OCI-LY1 (cell line): Measurements from ENCODE around the gene E2F6.

Experiments used
- EZH2 ChIP-seq: fragments of 200-600 bp; sonication (generic), shearing (Covaris generic); IDR thresholded peaks from 2 replicates; pipeline ENCODE4 v1.8.0; 2017; ENCODE audit warnings: borderline replicate concordance, mixed run types, mild to moderate bottlenecking, antibody characterized with exemption, low read length, moderate library complexity, mixed read lengths
- TF ChIP-seq, protein P1 (sequence below): fragments of 200-600 bp; sonication (generic), shearing (Covaris generic); IDR thresholded peaks from 2 replicates; pipeline ENCODE4 v1.5.1; 2017; ENCODE audit warnings: mild to moderate bottlenecking, antibody characterized with exemption, low read length, moderate library complexity, mixed read lengths

DNA sequence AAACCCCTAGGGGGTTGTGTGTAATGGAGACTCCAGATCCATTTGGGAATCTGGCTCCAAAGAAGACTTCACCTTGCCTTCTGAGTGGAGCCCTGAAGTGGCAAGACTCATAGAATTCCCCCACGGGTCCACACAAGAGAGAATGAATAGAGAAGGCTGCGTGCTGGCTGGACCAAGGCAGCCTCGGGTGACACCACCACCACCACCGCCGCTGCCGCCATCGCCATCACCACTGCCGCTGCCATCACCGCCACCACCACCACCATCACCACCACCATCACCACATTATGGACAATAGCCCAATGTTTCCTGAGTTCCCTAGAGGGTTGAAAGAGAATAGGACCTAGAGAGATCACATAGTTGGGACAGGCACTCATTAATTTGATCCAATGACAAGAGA lies 63.5 kb downstream of the E2F6 start:
- no peak for TF ChIP-seq EZH2
- TF ChIP-seq, protein P1, sequence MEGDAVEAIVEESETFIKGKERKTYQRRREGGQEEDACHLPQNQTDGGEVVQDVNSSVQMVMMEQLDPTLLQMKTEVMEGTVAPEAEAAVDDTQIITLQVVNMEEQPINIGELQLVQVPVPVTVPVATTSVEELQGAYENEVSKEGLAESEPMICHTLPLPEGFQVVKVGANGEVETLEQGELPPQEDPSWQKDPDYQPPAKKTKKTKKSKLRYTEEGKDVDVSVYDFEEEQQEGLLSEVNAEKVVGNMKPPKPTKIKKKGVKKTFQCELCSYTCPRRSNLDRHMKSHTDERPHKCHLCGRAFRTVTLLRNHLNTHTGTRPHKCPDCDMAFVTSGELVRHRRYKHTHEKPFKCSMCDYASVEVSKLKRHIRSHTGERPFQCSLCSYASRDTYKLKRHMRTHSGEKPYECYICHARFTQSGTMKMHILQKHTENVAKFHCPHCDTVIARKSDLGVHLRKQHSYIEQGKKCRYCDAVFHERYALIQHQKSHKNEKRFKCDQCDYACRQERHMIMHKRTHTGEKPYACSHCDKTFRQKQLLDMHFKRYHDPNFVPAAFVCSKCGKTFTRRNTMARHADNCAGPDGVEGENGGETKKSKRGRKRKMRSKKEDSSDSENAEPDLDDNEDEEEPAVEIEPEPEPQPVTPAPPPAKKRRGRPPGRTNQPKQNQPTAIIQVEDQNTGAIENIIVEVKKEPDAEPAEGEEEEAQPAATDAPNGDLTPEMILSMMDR, result no peak
